GM21723 (cell line): Measurements from ENCODE around the gene TRMT10A.
"Not testable (repeated sequence)": the region's sequence is repeated elsewhere in the genome, so short reads cannot be mapped to it uniquely, and the experiment has no call there.

Experiments used
- ATAC-seq: cut with Tn5 transposase; IDR thresholded peaks from one replicate; pipeline ENCODE4 v1.9.1; 2021; ENCODE audit warnings: mild to moderate bottlenecking, moderate library complexity; ENCODE audit not compliant: unreplicated experiment

The TRMT10A gene

GRCh38 chr4:99564921-99565320, 1.1 kb upstream of the TRMT10A start:
- ATAC-seq: no peak

GRCh38 chr4:99552872-99553271, 11.0 kb downstream of the TRMT10A start:
- no peak for ATAC-seq

GRCh38 chr4:99540277-99540939, 23.4 kb downstream of the TRMT10A start:
- no peak for ATAC-seq

GRCh38 chr4:99537674-99538073, 26.2 kb downstream of the TRMT10A start:
- ATAC-seq: no peak

GRCh38 chr4:99536848-99537247, 27.0 kb downstream of the TRMT10A start:
- no peak for ATAC-seq

- no peak for ATAC-seq
Observed at GRCh38 chr4:99536271-99536670, 27.6 kb downstream of the TRMT10A start.

GRCh38 chr4:99534699-99535098, 29.1 kb downstream of the TRMT10A start:
- ATAC-seq: not testable (repeated sequence)

- ATAC-seq: no peak
Observed at GRCh38 chr4:99529956-99530355, 33.9 kb downstream of the TRMT10A start.

GRCh38 chr4:99529228-99529627, 34.6 kb downstream of the TRMT10A start:
- no peak for ATAC-seq

GRCh38 chr4:99518601-99519295, 45.1 kb downstream of the TRMT10A start:
- ATAC-seq: no peak

GRCh38 chr4:99510721-99511120, 53.1 kb downstream of the TRMT10A start, which contains the start of gene C4orf17:
Gene C4orf17, plus strand, starts transcription at chr4:99511021. Its CDS starts 2,061 bp downstream, at chr4:99513082.
- no peak for ATAC-seq

GRCh38 chr4:99507762-99508161, 56.1 kb downstream of the TRMT10A start:
- ATAC-seq: no peak

- no peak for ATAC-seq
Observed at GRCh38 chr4:99507349-99507748, 56.5 kb downstream of the TRMT10A start.

GRCh38 chr4:99506781-99507180, 57.1 kb downstream of the TRMT10A start:
- no peak for ATAC-seq

- no peak for ATAC-seq
Observed at GRCh38 chr4:99504804-99505502, 58.9 kb downstream of the TRMT10A start.
